Esophagus muscularis mucosa (tissue), 4 donors: Measurements from ENCODE around the gene OGA.

Source experiments
- EP300 ChIP-seq: sonication (generic); formaldehyde crosslinking; IDR thresholded peaks from one replicate; pipeline ENCODE4 v1.6.1; 2017; ENCODE audit warnings: antibody characterized with exemption
- POLR2A ChIP-seq: fragments of 450-650 bp; IDR thresholded peaks from one replicate; pipeline ENCODE4 v1.6.1; 2017; ENCODE audit warnings: antibody characterized with exemption, moderate library complexity, mild to moderate bottlenecking, low read depth
- POLR2AphosphoS5 ChIP-seq, 2 donors: sonication (generic); formaldehyde crosslinking; IDR thresholded peaks; one replicate each; pipeline ENCODE4 v1.6.1; 2017; ENCODE audit warnings: antibody characterized with exemption in 2 of 2
- TF ChIP-seq, protein P1 (sequence below), 3 experiments: fragments of 200-600 bp in 2 of 3; fragments of 450-650 bp in 1 of 3; sonication (generic) in 2 of 3; IDR thresholded peaks; one replicate each; pipeline ENCODE4 v1.5.1; 2017 to 2019; ENCODE audit warnings: antibody characterized with exemption in 3 of 3, mild to moderate bottlenecking in 2 of 3, moderate library complexity in 1 of 3

DNA sequence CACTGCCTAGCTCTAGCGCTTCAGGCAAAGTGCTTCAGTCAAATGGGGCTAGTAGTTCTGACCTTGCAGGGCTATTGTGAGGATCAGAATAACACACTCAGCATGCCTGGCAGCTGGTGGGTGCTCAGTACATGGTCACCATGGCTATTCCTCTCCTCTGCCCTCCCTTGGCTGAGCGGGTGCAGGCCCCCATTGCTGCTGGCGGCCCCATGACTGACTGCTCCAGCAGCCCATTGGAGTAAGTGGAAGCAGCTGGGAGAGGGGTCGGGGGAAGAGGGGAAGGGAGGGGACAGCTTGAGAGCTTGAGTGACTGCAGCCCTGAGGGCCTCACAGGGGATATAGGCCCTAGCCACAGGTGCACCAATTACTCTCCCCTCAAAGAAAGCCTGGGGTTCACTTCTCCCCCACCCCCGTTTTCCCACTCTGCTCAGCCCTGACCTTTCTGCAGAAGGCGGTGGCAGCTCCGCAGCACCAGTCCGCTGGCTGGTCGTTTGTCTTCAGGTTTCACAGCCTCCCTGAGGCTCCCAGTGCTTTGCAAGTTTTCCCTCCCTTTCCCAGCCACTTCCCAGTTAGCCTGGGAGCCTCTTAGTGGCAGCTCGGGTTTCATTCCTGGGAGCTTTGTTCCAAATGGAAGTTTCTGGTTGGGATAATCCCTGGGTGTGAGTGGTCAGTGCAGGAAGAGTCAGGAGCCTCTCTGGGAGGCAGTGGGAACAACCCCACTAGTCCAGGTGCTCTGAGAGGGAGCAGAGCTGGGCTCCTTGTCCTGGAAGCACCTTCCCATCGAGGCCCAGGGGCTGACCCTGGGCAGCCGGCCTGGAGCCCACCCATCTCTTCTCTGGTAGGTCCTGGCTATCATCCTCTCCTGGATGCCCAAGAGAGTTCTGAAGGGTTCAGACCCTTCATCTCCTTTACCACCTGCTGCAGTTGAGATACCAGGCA lies 58.7 kb downstream of the OGA start:
- TF ChIP-seq, protein P1, sequence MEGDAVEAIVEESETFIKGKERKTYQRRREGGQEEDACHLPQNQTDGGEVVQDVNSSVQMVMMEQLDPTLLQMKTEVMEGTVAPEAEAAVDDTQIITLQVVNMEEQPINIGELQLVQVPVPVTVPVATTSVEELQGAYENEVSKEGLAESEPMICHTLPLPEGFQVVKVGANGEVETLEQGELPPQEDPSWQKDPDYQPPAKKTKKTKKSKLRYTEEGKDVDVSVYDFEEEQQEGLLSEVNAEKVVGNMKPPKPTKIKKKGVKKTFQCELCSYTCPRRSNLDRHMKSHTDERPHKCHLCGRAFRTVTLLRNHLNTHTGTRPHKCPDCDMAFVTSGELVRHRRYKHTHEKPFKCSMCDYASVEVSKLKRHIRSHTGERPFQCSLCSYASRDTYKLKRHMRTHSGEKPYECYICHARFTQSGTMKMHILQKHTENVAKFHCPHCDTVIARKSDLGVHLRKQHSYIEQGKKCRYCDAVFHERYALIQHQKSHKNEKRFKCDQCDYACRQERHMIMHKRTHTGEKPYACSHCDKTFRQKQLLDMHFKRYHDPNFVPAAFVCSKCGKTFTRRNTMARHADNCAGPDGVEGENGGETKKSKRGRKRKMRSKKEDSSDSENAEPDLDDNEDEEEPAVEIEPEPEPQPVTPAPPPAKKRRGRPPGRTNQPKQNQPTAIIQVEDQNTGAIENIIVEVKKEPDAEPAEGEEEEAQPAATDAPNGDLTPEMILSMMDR (IDR thresholded peaks at IDR 0.05) = no peak
- TF ChIP-seq POLR2AphosphoS5 (IDR thresholded peaks at IDR 0.05) (no peak), POLR2A (no peak), EP300 (no peak)
